GM19468 (cell line): Measurements from ENCODE around the gene CISTR.
"Not testable (repeated sequence)": the region's sequence is repeated elsewhere in the genome, so short reads cannot be mapped to it uniquely, and the experiment has no call there.

Experiments used
- ATAC-seq: cut with Tn5 transposase; IDR thresholded peaks from one replicate; pipeline ENCODE4 v1.9.1; 2021; ENCODE audit warnings: mild to moderate bottlenecking, moderate library complexity, moderate number of reproducible peaks; ENCODE audit not compliant: unreplicated experiment; ENCODE audit errors: extremely low read depth

The CISTR gene

GRCh38 chr12:53751336-53752191 lies at the start of gene CISTR:
TSS of gene CISTR (minus strand) at chr12:53751979.
- ATAC-seq = no peak

- no peak for ATAC-seq
Observed at GRCh38 chr12:53798575-53798974, 46.8 kb upstream of the CISTR start.

- no peak for ATAC-seq
Observed at GRCh38 chr12:53795927-53796326, 44.1 kb upstream of the CISTR start.

- no peak for ATAC-seq
Observed at GRCh38 chr12:53793221-53793620, 41.4 kb upstream of the CISTR start.

- no peak for ATAC-seq
Observed at GRCh38 chr12:53791735-53792326, 40.1 kb upstream of the CISTR start.

- no peak for ATAC-seq
Observed at GRCh38 chr12:53789570-53789969, 37.8 kb upstream of the CISTR start.

- ATAC-seq = no peak
Observed at GRCh38 chr12:53788892-53789291, 37.1 kb upstream of the CISTR start.

- ATAC-seq = no peak
Observed at GRCh38 chr12:53786411-53786810, 34.6 kb upstream of the CISTR start.

GRCh38 chr12:53785161-53785560 lies 33.4 kb upstream of the CISTR start:
- ATAC-seq = no peak

GRCh38 chr12:53782093-53782703 lies 30.4 kb upstream of the CISTR start:
- no peak for ATAC-seq

GRCh38 chr12:53781228-53781801 lies 29.5 kb upstream of the CISTR start:
- no peak for ATAC-seq

- no peak for ATAC-seq
Observed at GRCh38 chr12:53780323-53780722, 28.5 kb upstream of the CISTR start.

- not testable (repeated sequence) for ATAC-seq
Observed at GRCh38 chr12:53779679-53780078, 27.9 kb upstream of the CISTR start.

GRCh38 chr12:53777936-53778644 lies 26.3 kb upstream of the CISTR start:
- ATAC-seq = no peak

GRCh38 chr12:53777412-53777811 lies 25.6 kb upstream of the CISTR start:
- no peak for ATAC-seq

- no peak for ATAC-seq
Observed at GRCh38 chr12:53776872-53777271, 25.1 kb upstream of the CISTR start.

- no peak for ATAC-seq
Observed at GRCh38 chr12:53775478-53776145, 23.8 kb upstream of the CISTR start.

- ATAC-seq = no peak
Observed at GRCh38 chr12:53770281-53770680, 18.5 kb upstream of the CISTR start.

GRCh38 chr12:53768976-53769375 lies 17.2 kb upstream of the CISTR start:
- no peak for ATAC-seq

GRCh38 chr12:53766881-53767280 lies 15.1 kb upstream of the CISTR start:
- ATAC-seq = no peak
